HepG2 (cell line): ENCODE results near the gene CELSR3. TPM values are rescaled to one million over a fixed set of nuclear protein-coding genes. Genes with fewer than 3 reads are reported as not detected.

Source experiments
- ATAC-seq: fragments of 200-7000 bp; cut with Tn5 transposase; 3 replicates; pipeline ENCODE4 v1.9.1; 2020; ENCODE audit warnings: mild to moderate bottlenecking, moderate library complexity
- BruUV-seq: library from RNA; stranded (reverse); fragments of 400-500 nt; replicated peaks from 2 replicates; lab custom pipeline; 2021; lab: Mats Ljungman, UMichigan
- CTCF ChIA-PET: fragments of 300-600 bp; formaldehyde crosslinking; extraction: SDS; loops from one replicate; lab custom pipeline; 2021; ENCODE audit warnings: low total read pairs, inconsistent platforms, low intra/inter-chr PET ratio; lab: Yijun Ruan, JAX
- POLR2A ChIA-PET: fragments of 350-600 bp; sonication (Branson Sonifier 250); formaldehyde crosslinking; loops from one replicate; lab custom pipeline; 2020; ENCODE audit warnings: antibody characterized with exemption, inconsistent platforms; lab: Yijun Ruan, JAX
- DNase-seq: peaks from one replicate; pipeline ENCODE4 v3.0.0-alpha.2; 2015; ENCODE audit warnings: low spot score
- FAIRE-seq: peaks from 3 replicates; lab custom pipeline; 2011; peaks lifted over from hg19 to GRCh38; lab: Jason Lieb, UNC
- H2AFZ ChIP-seq: one replicate; pipeline ENCODE4 v1.6.1; 2011; ENCODE audit warnings: low read length, inconsistent platforms
- H3K27ac ChIP-seq: fragments of 300-600 bp; 3 replicates; pipeline ENCODE4 v1.8.0; 2011; ENCODE audit warnings: mixed run types, mild to moderate bottlenecking, mixed read lengths, low read length, inconsistent platforms; ENCODE audit not compliant: insufficient read depth; ENCODE audit errors: extremely low read length
- H3K27me3 ChIP-seq, 2 experiments: fragments of 200-600 bp in 1 of 2; 2 replicates in 1 of 2; 3 replicates in 1 of 2; pipeline versions ENCODE4 v1.6.0 to v1.8.0; 2011; ENCODE audit warnings: low read length in 2 of 2, mild to moderate bottlenecking in 2 of 2, moderate library complexity in 2 of 2, inconsistent platforms in 1 of 2; ENCODE audit not compliant: insufficient read depth in 2 of 2, control insufficient read depth in 1 of 2
- H3K36me3 ChIP-seq, 2 experiments: fragments of 200-600 bp in 1 of 2; replicated peaks in 1 of 2; 2 replicates in 1 of 2; 3 replicates in 1 of 2; pipeline versions ENCODE4 v1.5.1 to v1.8.0; 2011; ENCODE audit warnings: low read length in 2 of 2, inconsistent platforms in 1 of 2; ENCODE audit not compliant: insufficient read depth in 2 of 2, control insufficient read depth in 1 of 2
- H3K4me1 ChIP-seq: 2 replicates; pipeline ENCODE4 v1.5.1; 2012; ENCODE audit warnings: low read length, inconsistent platforms; ENCODE audit not compliant: insufficient read depth
- H3K4me2 ChIP-seq: 2 replicates; pipeline ENCODE4 v1.6.0; 2011; ENCODE audit warnings: low read depth, low read length, inconsistent platforms
- H3K4me3 ChIP-seq, 3 experiments: fragments of 200-600 bp in 1 of 3; sonication (generic), shearing (Covaris generic) in 1 of 3; replicated peaks in 1 of 3; 2 replicates each; pipeline ENCODE4 v1.5.1; 2011 to 2016; ENCODE audit warnings: low read length in 3 of 3, inconsistent platforms in 2 of 3, low read depth in 2 of 3, mild to moderate bottlenecking in 2 of 3, control low read depth in 1 of 3, mixed read lengths in 1 of 3; ENCODE audit not compliant: insufficient read depth in 1 of 3
- H3K79me2 ChIP-seq: one replicate; pipeline ENCODE4 v1.6.1; 2011; ENCODE audit warnings: low read length, inconsistent platforms; ENCODE audit not compliant: insufficient read depth
- H3K9ac ChIP-seq: 2 replicates; pipeline ENCODE4 v1.6.0; 2011; ENCODE audit warnings: mild to moderate bottlenecking, low read depth, low read length, inconsistent platforms; ENCODE audit not compliant: insufficient read depth
- H3K9me3 ChIP-seq: 2 replicates; pipeline ENCODE4 v1.5.1; 2012; ENCODE audit warnings: mild to moderate bottlenecking, low read length
- H4K20me1 ChIP-seq: 2 replicates; pipeline ENCODE4 v1.6.0; 2011; ENCODE audit warnings: inconsistent platforms, mild to moderate bottlenecking, low read length, moderate library complexity; ENCODE audit not compliant: insufficient read depth
- AKAP8 ChIP-seq: sonication (generic); formaldehyde crosslinking; IDR thresholded peaks from 2 replicates; pipeline ENCODE4 v1.5.1; 2020; ENCODE audit warnings: mild to moderate bottlenecking, missing genetic modification reagents
- ARID2 ChIP-seq: sonication (generic); formaldehyde crosslinking; IDR thresholded peaks from 2 replicates; pipeline ENCODE4 v1.8.1; 2022; ENCODE audit warnings: mild to moderate bottlenecking, missing genetic modification reagents, borderline replicate concordance
- EEA1 ChIP-seq: sonication (generic); formaldehyde crosslinking; IDR thresholded peaks from 2 replicates; pipeline ENCODE4 v1.5.1; 2020; ENCODE audit warnings: mild to moderate bottlenecking, missing genetic modification reagents, borderline replicate concordance
- EZH2 ChIP-seq: conservative IDR thresholded peaks from 2 replicates; pipeline ENCODE4 v1.6.1; 2012; ENCODE audit warnings: mild to moderate bottlenecking, low read depth, low read length, moderate library complexity
- IRX3 ChIP-seq: sonication (generic); formaldehyde crosslinking; IDR thresholded peaks from 2 replicates; pipeline ENCODE4 v1.8.1; 2023; ENCODE audit warnings: mild to moderate bottlenecking, low read depth, missing genetic modification reagents, borderline replicate concordance
- MNT ChIP-seq: fragments of 450-650 bp; IDR thresholded peaks from 2 replicates; pipeline ENCODE4 v1.6.1; 2016
- RAD21 ChIP-seq: fragments of 450-650 bp; formaldehyde crosslinking; IDR thresholded peaks from 2 replicates; pipeline ENCODE4 v1.5.0; 2020; ENCODE audit warnings: mild to moderate bottlenecking
- ZBTB38 ChIP-seq: sonication (generic); formaldehyde crosslinking; IDR thresholded peaks from 2 replicates; pipeline ENCODE4 v1.5.1; 2020; ENCODE audit warnings: mild to moderate bottlenecking, missing genetic modification reagents
- ZNF446 ChIP-seq: sonication (generic); formaldehyde crosslinking; IDR thresholded peaks from 2 replicates; pipeline ENCODE4 v1.5.0; 2020; ENCODE audit warnings: mild to moderate bottlenecking, missing genetic modification reagents
- ZNF556 ChIP-seq: sonication (generic); formaldehyde crosslinking; IDR thresholded peaks from 2 replicates; pipeline ENCODE4 v1.4.0; 2020; ENCODE audit warnings: mild to moderate bottlenecking, missing genetic modification reagents, borderline replicate concordance
- WGBS: methylation state at CpG from one replicate; pipeline ENCODE4 v1.1.6; 2017; ENCODE audit warnings: low lambda C conversion rate; 5-methylcytosine and 5-hydroxymethylcytosine counted together
- in situ Hi-C: cut with HindIII; loops from 2 replicates; pipeline ENCODE4 v1.10.0; 2017; ENCODE audit warnings: low pct_unique_long_range_greater_than_20kb; ENCODE audit not compliant: extremely low pct_ligation_motif_present
- intact Hi-C: fragments of 100-400 bp; cut with micrococcal nuclease; formaldehyde crosslinking; loops from one replicate; pipeline ENCODE4 v1.10.0; 2022; ENCODE audit not compliant: unreplicated experiment
- polyA plus RNA-seq, 8 experiments: library from polyadenylated mRNA; depleted of rRNA in 3 of 8; stranded (reverse) in 7 of 8; unstranded in 1 of 8; fragments of >200 nt; fragmentation: Illumina TruSeq in 4 of 8; extraction: Trizol in 4 of 8; gene quantifications; 2 replicates each; pipeline versions ENCODE4 v1.2.1 to v1.2.3, GENCODE V29; 2011 to 2016; ENCODE audit warnings: low read depth in 4 of 8, missing spikeins in 1 of 8, mixed read lengths in 1 of 8; ENCODE audit not compliant: insufficient read depth in 1 of 8
- total RNA-seq, 5 experiments: library from RNA; depleted of rRNA; stranded (reverse); fragments of >200 nt; fragmentation: Illumina TruSeq; extraction: Trizol; gene quantifications; 2 replicates each; pipeline ENCODE4 v1.2.3, GENCODE V29; 2016; ENCODE audit warnings: low read depth in 1 of 5
- TF ChIP-seq, protein P1 (sequence below): sonication (generic); formaldehyde crosslinking; conservative IDR thresholded peaks from 2 replicates; pipeline ENCODE4 v1.8.1; 2023; ENCODE audit warnings: missing genetic modification reagents
- TF ChIP-seq, protein P2 (sequence below): IDR thresholded peaks from 2 replicates; pipeline ENCODE4 v1.6.1; 2012; ENCODE audit warnings: inconsistent platforms
- TF ChIP-seq, protein P3 (sequence below): sonication (generic); formaldehyde crosslinking; IDR thresholded peaks from 2 replicates; pipeline ENCODE4 v1.5.1; 2020; ENCODE audit warnings: mild to moderate bottlenecking, missing genetic modification reagents, moderate library complexity
- TF ChIP-seq, protein P4 (sequence below): sonication (generic); IDR thresholded peaks from 2 replicates; pipeline ENCODE4 v1.6.1; 2016; ENCODE audit warnings: low read depth, borderline replicate concordance

Gene CELSR3
- total and polyA plus RNA-seq, 2 of the 13 experiments (the other 11 are each of a cell fraction or from before 2014, with no cell fraction given) = 5.4 to 6.7 TPM

GRCh38 chr3:48619541-48620524 is 42.9 kb downstream of the CELSR3 start:
- FAIRE-seq (no peak), DNase-seq (no peak), ATAC-seq (no peak)
- in situ Hi-C loops (no loop called here), intact Hi-C loops (loop anchor here (5.0 kb wide), 1 partner anchor 63 kb away; the partner anchor contains the start of gene PFKFB4)
- CTCF ChIA-PET = no interaction called here
- H3K4me3 ChIP-seq = no peak overlapping the region
- no peaks in the 10 kb centered on the region for H4K20me1 ChIP-seq
- peak overlapping the region; percentile 97 for H3K27ac ChIP-seq
- no peak overlapping the region for H2AFZ ChIP-seq
- POLR2A ChIA-PET = interaction anchor here (0.7 to 7.5 kb wide), 2 partner anchors 8 to 15 kb away, joined by 3 to 140 read pairs; partner anchors contain the start of gene SLC26A6
- H3K27me3 ChIP-seq = no peaks in the 10 kb centered on the region
- 86% methylated on average over 7 of the region's 7 CpGs for WGBS
- no peak overlapping the region for H3K4me2 ChIP-seq
- H3K9ac ChIP-seq = no peak overlapping the region; the same call in 1 of the 2 replicates
- BruUV-seq = no TSS peak
- H3K36me3 ChIP-seq = no peaks in the 10 kb centered on the region; a peak in 1 of 5 replicates
- peaks cover 11% of the 10 kb centered on the region for H3K9me3 ChIP-seq
- no peaks in the 10 kb centered on the region for H3K79me2 ChIP-seq
- peaks cover 85% of the 10 kb centered on the region for H3K4me1 ChIP-seq
- TF ChIP-seq, protein P1, sequence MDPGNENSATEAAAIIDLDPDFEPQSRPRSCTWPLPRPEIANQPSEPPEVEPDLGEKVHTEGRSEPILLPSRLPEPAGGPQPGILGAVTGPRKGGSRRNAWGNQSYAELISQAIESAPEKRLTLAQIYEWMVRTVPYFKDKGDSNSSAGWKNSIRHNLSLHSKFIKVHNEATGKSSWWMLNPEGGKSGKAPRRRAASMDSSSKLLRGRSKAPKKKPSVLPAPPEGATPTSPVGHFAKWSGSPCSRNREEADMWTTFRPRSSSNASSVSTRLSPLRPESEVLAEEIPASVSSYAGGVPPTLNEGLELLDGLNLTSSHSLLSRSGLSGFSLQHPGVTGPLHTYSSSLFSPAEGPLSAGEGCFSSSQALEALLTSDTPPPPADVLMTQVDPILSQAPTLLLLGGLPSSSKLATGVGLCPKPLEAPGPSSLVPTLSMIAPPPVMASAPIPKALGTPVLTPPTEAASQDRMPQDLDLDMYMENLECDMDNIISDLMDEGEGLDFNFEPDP (CRISPR knock-in tag) = 0 out of 2 replicates have a peak, but pooled peaks have one; percentile 62
- no peak for TF ChIP-seq IRX3 (CRISPR knock-in tag)
- TF ChIP-seq, protein P2, sequence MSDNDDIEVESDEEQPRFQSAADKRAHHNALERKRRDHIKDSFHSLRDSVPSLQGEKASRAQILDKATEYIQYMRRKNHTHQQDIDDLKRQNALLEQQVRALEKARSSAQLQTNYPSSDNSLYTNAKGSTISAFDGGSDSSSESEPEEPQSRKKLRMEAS = peak; percentile 30; the same call in 1 of the 2 replicates
- no peak for TF ChIP-seq ARID2
- TF ChIP-seq ZNF446 (CRISPR knock-in tag) = no peak
- no peak for TF ChIP-seq RAD21
- TF ChIP-seq, protein P3, sequence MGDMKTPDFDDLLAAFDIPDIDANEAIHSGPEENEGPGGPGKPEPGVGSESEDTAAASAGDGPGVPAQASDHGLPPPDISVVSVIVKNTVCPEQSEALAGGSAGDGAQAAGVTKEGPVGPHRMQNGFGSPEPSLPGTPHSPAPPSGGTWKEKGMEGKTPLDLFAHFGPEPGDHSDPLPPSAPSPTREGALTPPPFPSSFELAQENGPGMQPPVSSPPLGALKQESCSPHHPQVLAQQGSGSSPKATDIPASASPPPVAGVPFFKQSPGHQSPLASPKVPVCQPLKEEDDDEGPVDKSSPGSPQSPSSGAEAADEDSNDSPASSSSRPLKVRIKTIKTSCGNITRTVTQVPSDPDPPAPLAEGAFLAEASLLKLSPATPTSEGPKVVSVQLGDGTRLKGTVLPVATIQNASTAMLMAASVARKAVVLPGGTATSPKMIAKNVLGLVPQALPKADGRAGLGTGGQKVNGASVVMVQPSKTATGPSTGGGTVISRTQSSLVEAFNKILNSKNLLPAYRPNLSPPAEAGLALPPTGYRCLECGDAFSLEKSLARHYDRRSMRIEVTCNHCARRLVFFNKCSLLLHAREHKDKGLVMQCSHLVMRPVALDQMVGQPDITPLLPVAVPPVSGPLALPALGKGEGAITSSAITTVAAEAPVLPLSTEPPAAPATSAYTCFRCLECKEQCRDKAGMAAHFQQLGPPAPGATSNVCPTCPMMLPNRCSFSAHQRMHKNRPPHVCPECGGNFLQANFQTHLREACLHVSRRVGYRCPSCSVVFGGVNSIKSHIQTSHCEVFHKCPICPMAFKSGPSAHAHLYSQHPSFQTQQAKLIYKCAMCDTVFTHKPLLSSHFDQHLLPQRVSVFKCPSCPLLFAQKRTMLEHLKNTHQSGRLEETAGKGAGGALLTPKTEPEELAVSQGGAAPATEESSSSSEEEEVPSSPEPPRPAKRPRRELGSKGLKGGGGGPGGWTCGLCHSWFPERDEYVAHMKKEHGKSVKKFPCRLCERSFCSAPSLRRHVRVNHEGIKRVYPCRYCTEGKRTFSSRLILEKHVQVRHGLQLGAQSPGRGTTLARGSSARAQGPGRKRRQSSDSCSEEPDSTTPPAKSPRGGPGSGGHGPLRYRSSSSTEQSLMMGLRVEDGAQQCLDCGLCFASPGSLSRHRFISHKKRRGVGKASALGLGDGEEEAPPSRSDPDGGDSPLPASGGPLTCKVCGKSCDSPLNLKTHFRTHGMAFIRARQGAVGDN = peak; percentile 88
- TF ChIP-seq ZNF556 (CRISPR knock-in tag) = no peak
- no peak for TF ChIP-seq EZH2
- 0 out of 2 replicates have a peak, but pooled peaks have one; percentile 38 for TF ChIP-seq EEA1 (CRISPR knock-in tag)
- peak; percentile 12; the same call in 1 of the 2 replicates for TF ChIP-seq ZBTB38 (CRISPR knock-in tag)
- TF ChIP-seq, protein P4, sequence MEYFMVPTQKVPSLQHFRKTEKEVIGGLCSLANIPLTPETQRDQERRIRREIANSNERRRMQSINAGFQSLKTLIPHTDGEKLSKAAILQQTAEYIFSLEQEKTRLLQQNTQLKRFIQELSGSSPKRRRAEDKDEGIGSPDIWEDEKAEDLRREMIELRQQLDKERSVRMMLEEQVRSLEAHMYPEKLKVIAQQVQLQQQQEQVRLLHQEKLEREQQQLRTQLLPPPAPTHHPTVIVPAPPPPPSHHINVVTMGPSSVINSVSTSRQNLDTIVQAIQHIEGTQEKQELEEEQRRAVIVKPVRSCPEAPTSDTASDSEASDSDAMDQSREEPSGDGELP = peak; percentile 10; the same call in 1 of the 2 replicates
- TF ChIP-seq AKAP8 (CRISPR knock-in tag) = no peak
- no peak for TF ChIP-seq MNT
